ENCODE results near the gene STK32B. TPM values are rescaled to one million over a fixed set of nuclear protein-coding genes. Genes with fewer than 3 reads are reported as not detected.

STK32B gene
- total and polyA plus RNA-seq, 12 donors, result 0.16 to 6.8 (median 0.52) TPM

- no peaks in the 10 kb centered on the region for H3K27me3 ChIP-seq
- no peaks in the 10 kb centered on the region for H3K36me3 ChIP-seq (replicated peaks in 1 of 2)
- TF ChIP-seq CTCF (IDR thresholded peaks at IDR 0.05) (no peak), POLR2A (IDR thresholded peaks at IDR 0.05) (no peak)
- intact Hi-C loops (cut with DNase I), result no loop called here
- H3K4me1 ChIP-seq (replicated peaks in 1 of 2), result no peaks in the 10 kb centered on the region
- peak in 3 of 7 donors; percentile 21 to 46 (median 34) for DNase-seq
- H3K9me3 ChIP-seq (replicated peaks in 1 of 3), result no peaks in the 10 kb centered on the region
- no peak overlapping the region for H3K27ac ChIP-seq
- no peak overlapping the region for H3K4me3 ChIP-seq
- 72 to 85% (median 80%) methylated on average over 9 of the region's 9 CpGs for WGBS, 4 donors
These were observed 423.5 kb downstream of the STK32B start for GRCh38 chr4:5474756-5475155.

- H3K36me3 ChIP-seq (replicated peaks in 1 of 2), result no peaks in the 10 kb centered on the region
- WGBS, 4 donors, result 85 to 94% (median 88%) methylated on average over 4 to 8 of the region's 8 CpGs
- H3K27ac ChIP-seq, result no peak overlapping the region
- no peak overlapping the region for H3K4me3 ChIP-seq
- DNase-seq, result no peak
- TF ChIP-seq CTCF (IDR thresholded peaks at IDR 0.05) (no peak), POLR2A (IDR thresholded peaks at IDR 0.05) (no peak)
- H3K4me1 ChIP-seq (replicated peaks in 1 of 2), result no peaks in the 10 kb centered on the region
- intact Hi-C loops (cut with DNase I), result no loop called here
- H3K9me3 ChIP-seq (replicated peaks in 1 of 3), result no peaks in the 10 kb centered on the region
- no peaks in the 10 kb centered on the region for H3K27me3 ChIP-seq
These were observed 426.3 kb downstream of the STK32B start for GRCh38 chr4:5477613-5478012.

GRCh38 chr4:5478169-5478568 lies 426.9 kb downstream of the STK32B start:
- no peak for TF ChIP-seq CTCF (IDR thresholded peaks at IDR 0.05)
- TF ChIP-seq POLR2A (IDR thresholded peaks at IDR 0.05), result no peak
- Histone ChIP-seq H3K36me3 (replicated peaks in 1 of 2) (no peaks in the 10 kb centered on the region), H3K27me3 (no peaks in the 10 kb centered on the region), H3K27ac (no peak overlapping the region), H3K9me3 (replicated peaks in 1 of 3) (no peaks in the 10 kb centered on the region), H3K4me3 (no peak overlapping the region), H3K4me1 (replicated peaks in 1 of 2) (no peaks in the 10 kb centered on the region)
- no peak for DNase-seq
- WGBS, 4 donors, result 72 to 84% (median 75%) methylated on average over 4 of the region's 4 CpGs
- intact Hi-C loops (cut with DNase I), result no loop called here

- 75 to 88% (median 83%) methylated on average over 6 of the region's 6 CpGs for WGBS, 4 donors
- Histone ChIP-seq H3K36me3 (replicated peaks in 1 of 2) (no peaks in the 10 kb centered on the region), H3K4me1 (replicated peaks in 1 of 2) (no peaks in the 10 kb centered on the region), H3K27me3 (no peaks in the 10 kb centered on the region), H3K4me3 (no peak overlapping the region), H3K27ac (no peak overlapping the region), H3K9me3 (replicated peaks in 1 of 3) (no peaks in the 10 kb centered on the region)
- intact Hi-C loops (cut with DNase I), result no loop called here
- TF ChIP-seq POLR2A (IDR thresholded peaks at IDR 0.05) (no peak), CTCF (IDR thresholded peaks at IDR 0.05) (no peak)
- DNase-seq, result no peak
These were observed 427.4 kb downstream of the STK32B start for GRCh38 chr4:5478697-5479096.
